Measurements from ENCODE around the gene C15orf40.
"Not testable (repeated sequence)": the region's sequence is repeated elsewhere in the genome, so short reads cannot be mapped to it uniquely, and the experiment has no call there.

Gene C15orf40

GRCh38 chr15:83011271-83012075 lies at the start of gene C15orf40:
Gene C15orf40 (minus strand): TSS chr15:83011639. CDS start chr15:83011607, 32 bp downstream.
- DNase-seq, result peak; percentile 74

GRCh38 chr15:83057696-83058376 lies 46.4 kb upstream of the C15orf40 start:
- no peak for DNase-seq

- no peak for DNase-seq
Measured at GRCh38 chr15:83057002-83057401, 45.6 kb upstream of the C15orf40 start.

GRCh38 chr15:83053151-83053550 lies 41.7 kb upstream of the C15orf40 start:
- no peak for DNase-seq

GRCh38 chr15:83046558-83047127 lies 35.2 kb upstream of the C15orf40 start:
- DNase-seq, result no peak

GRCh38 chr15:83044156-83044555 lies 32.7 kb upstream of the C15orf40 start:
- DNase-seq, result no peak

GRCh38 chr15:83039206-83039605 lies 27.8 kb upstream of the C15orf40 start:
- DNase-seq, result no peak

GRCh38 chr15:83036253-83036652 lies 24.8 kb upstream of the C15orf40 start:
- no peak for DNase-seq

- not testable (repeated sequence) for DNase-seq
Measured at GRCh38 chr15:83031234-83031633, 19.8 kb upstream of the C15orf40 start.

GRCh38 chr15:83030021-83030420 lies 18.6 kb upstream of the C15orf40 start:
- DNase-seq, result no peak

GRCh38 chr15:83018436-83018835 lies 7.0 kb upstream of the C15orf40 start:
- DNase-seq, result no peak

GRCh38 chr15:83016906-83017305 lies 5.5 kb upstream of the C15orf40 start:
- no peak for DNase-seq

GRCh38 chr15:83015361-83015760 lies 3.9 kb upstream of the C15orf40 start:
- DNase-seq, result no peak

GRCh38 chr15:83014205-83014653 lies 2.8 kb upstream of the C15orf40 start:
- DNase-seq, result no peak

- DNase-seq, result no peak
Measured at GRCh38 chr15:83012636-83013035, 1.2 kb upstream of the C15orf40 start.

GRCh38 chr15:83012076-83012426 lies 612 bp upstream of the C15orf40 start:
- DNase-seq, result no peak

- peak; percentile 63 for DNase-seq
Measured at GRCh38 chr15:83010709-83011270, 649 bp downstream of the C15orf40 start.

- DNase-seq, result not testable (repeated sequence)
Measured at GRCh38 chr15:83000672-83001031, 10.8 kb downstream of the C15orf40 start.

GRCh38 chr15:82999905-83000671 lies 11.4 kb downstream of the C15orf40 start:
- peak; percentile 65 for DNase-seq

GRCh38 chr15:82999426-82999825 lies 12.0 kb downstream of the C15orf40 start:
- no peak for DNase-seq

- no peak for DNase-seq
Measured at GRCh38 chr15:82995938-82996337, 15.5 kb downstream of the C15orf40 start.

GRCh38 chr15:82995076-82995475 lies 16.4 kb downstream of the C15orf40 start:
- no peak for DNase-seq

GRCh38 chr15:82993144-82993543 lies 18.3 kb downstream of the C15orf40 start:
- no peak for DNase-seq

Measured in NCI-H1694 treated with DMSO at 0.1 percent for 48 hours (cell line).